Neural cell (in vitro differentiated cells): Measurements from ENCODE around the gene MARS2. TPM values are rescaled to one million over a fixed set of nuclear protein-coding genes. Genes with fewer than 3 reads are reported as not detected.

Experiments used
- H2AFZ ChIP-seq: fragments of 200-600, 300-800 bp; sonication (generic), shearing (Covaris generic); 2 replicates; pipeline ENCODE4 v1.6.0; 2014; ENCODE audit warnings: low read depth, mild to moderate bottlenecking, antibody characterized with exemption, low read length, moderate library complexity
- H3F3A ChIP-seq: fragments of 200-600 bp; shearing (Covaris generic); 2 replicates; pipeline ENCODE4 v1.6.1; 2016; ENCODE audit warnings: mild to moderate bottlenecking, moderate library complexity, mixed read lengths, antibody characterized with exemption, low read length; ENCODE audit not compliant: insufficient read depth, poor library complexity, severe bottlenecking
- H3K27ac ChIP-seq: fragments of 200-600, 300-800 bp; sonication (generic), shearing (Covaris generic); 2 replicates; pipeline ENCODE4 v1.5.1; 2014; ENCODE audit warnings: mild to moderate bottlenecking, low read length, moderate library complexity
- H3K27me3 ChIP-seq: fragments of 300-800, 200-600 bp; sonication (generic), shearing (Covaris generic); 2 replicates; pipeline ENCODE4 v1.6.0; 2014; ENCODE audit warnings: mild to moderate bottlenecking, low read depth, low read length, moderate library complexity; ENCODE audit not compliant: insufficient read depth
- H3K36me3 ChIP-seq: fragments of 300-800, 200-600 bp; sonication (generic), shearing (Covaris generic); 2 replicates; pipeline ENCODE4 v1.5.1; 2014; ENCODE audit warnings: mild to moderate bottlenecking, antibody characterized with exemption, low read length, moderate library complexity; ENCODE audit not compliant: insufficient read depth
- H3K4me2 ChIP-seq: fragments of 300-800, 200-600 bp; sonication (generic), shearing (Covaris generic); 2 replicates; pipeline ENCODE4 v1.6.0; 2014; ENCODE audit warnings: mild to moderate bottlenecking, low read length
- H3K4me3 ChIP-seq: fragments of 300-800, 200-600 bp; sonication (generic), shearing (Covaris generic); 2 replicates; pipeline ENCODE4 v1.5.1; 2014; ENCODE audit warnings: mild to moderate bottlenecking, low read length, moderate library complexity
- H3K79me2 ChIP-seq: fragments of 200-600 bp; shearing (Covaris generic); replicated peaks from 2 replicates; pipeline ENCODE4 v1.6.0; 2014; ENCODE audit warnings: mild to moderate bottlenecking, low read length, moderate library complexity; ENCODE audit not compliant: insufficient read depth
- H3K9ac ChIP-seq: fragments of 300-800, 200-600 bp; sonication (generic), shearing (Covaris generic); 2 replicates; pipeline ENCODE4 v1.6.1; 2016; ENCODE audit warnings: mild to moderate bottlenecking, low read length, mixed read lengths
- H3K9me2 ChIP-seq: fragments of 200-600 bp; shearing (Covaris generic); 2 replicates; pipeline ENCODE4 v1.6.1; 2016; ENCODE audit warnings: mild to moderate bottlenecking, low read length, mixed read lengths; ENCODE audit not compliant: insufficient read depth
- H3K9me3 ChIP-seq: fragments of 200-600, 300-800 bp; sonication (generic), shearing (Covaris generic); 2 replicates; pipeline ENCODE4 v1.6.1; 2016; ENCODE audit warnings: mild to moderate bottlenecking, mixed run types, low read length, moderate library complexity, mixed read lengths
- H4K20me1 ChIP-seq: fragments of 200-600 bp; shearing (Covaris generic); 2 replicates; pipeline ENCODE4 v1.6.1; 2016; ENCODE audit warnings: mild to moderate bottlenecking, mixed run types; ENCODE audit not compliant: insufficient read depth
- CTCF ChIP-seq: fragments of 450-650 bp; IDR thresholded peaks from 2 replicates; pipeline ENCODE4 v1.5.1; 2014; ENCODE audit warnings: antibody characterized with exemption, mild to moderate bottlenecking, moderate library complexity; ENCODE audit not compliant: poor library complexity, severe bottlenecking
- EP300 ChIP-seq: fragments of 450-650 bp; conservative IDR thresholded peaks from 2 replicates; pipeline ENCODE4 v1.6.1; 2014; ENCODE audit warnings: antibody characterized with exemption, mild to moderate bottlenecking, moderate library complexity; ENCODE audit not compliant: poor library complexity, severe bottlenecking
- EZH2 ChIP-seq: fragments of 200-600, 300-800 bp; shearing (Covaris generic), sonication (generic); IDR thresholded peaks from 2 replicates; pipeline ENCODE4 v1.6.1; 2014; ENCODE audit warnings: antibody characterized with exemption, low read length, borderline replicate concordance, mild to moderate bottlenecking; ENCODE audit not compliant: insufficient read depth, poor library complexity, severe bottlenecking
- MXI1 ChIP-seq: fragments of 450-650 bp; conservative IDR thresholded peaks from 2 replicates; pipeline ENCODE4 v1.6.1; 2014; ENCODE audit warnings: antibody characterized with exemption, mild to moderate bottlenecking; ENCODE audit not compliant: poor library complexity, severe bottlenecking
- POLR2AphosphoS5 ChIP-seq: IDR thresholded peaks from 2 replicates; pipeline ENCODE4 v1.6.1; 2012
- RAD21 ChIP-seq: fragments of 450-650 bp; conservative IDR thresholded peaks from 2 replicates; pipeline ENCODE4 v1.6.1; 2014; ENCODE audit warnings: antibody characterized with exemption, mild to moderate bottlenecking, moderate library complexity
- REST ChIP-seq: IDR thresholded peaks from 2 replicates; pipeline ENCODE4 v1.6.1; 2012; ENCODE audit warnings: borderline replicate concordance
- SMC3 ChIP-seq: fragments of 450-650 bp; conservative IDR thresholded peaks from 2 replicates; pipeline ENCODE4 v1.6.1; 2014; ENCODE audit warnings: antibody characterized with exemption, mild to moderate bottlenecking, moderate library complexity; ENCODE audit not compliant: poor library complexity
- TAF1 ChIP-seq: IDR thresholded peaks from 2 replicates; pipeline ENCODE4 v1.6.1; 2012; ENCODE audit warnings: low read depth
- polyA plus RNA-seq: library from polyadenylated mRNA; depleted of rRNA; stranded (reverse); fragments of >200 nt; gene quantifications from 2 replicates; pipeline ENCODE4 v1.2.3, GENCODE V29; 2014

Gene MARS2
- polyA plus RNA-seq, 1 donor from 2014 or later = 3.8 TPM

GRCh38 chr2:197673606-197674005 lies 31.6 kb upstream of the MARS2 start:
- Histone ChIP-seq H3K27me3 (no peaks in the 10 kb centered on the region), H3K9me2 (no peaks in the 10 kb centered on the region), H4K20me1 (no peaks in the 10 kb centered on the region), H3K79me2 (peaks cover 4% of the 10 kb centered on the region), H3K9ac (no peak overlapping the region), H3K4me3 (no peak overlapping the region), H3K27ac (no peak overlapping the region), H3K36me3 (no peaks in the 10 kb centered on the region), H3K4me2 (no peak overlapping the region), H2AFZ (no peak overlapping the region), H3K9me3 (no peaks in the 10 kb centered on the region), H3F3A (no peaks in the 10 kb centered on the region)
- TF ChIP-seq EP300 = no peak
- TF ChIP-seq TAF1 = no peak
- TF ChIP-seq SMC3 = no peak
- no peak for TF ChIP-seq RAD21
- no peak for TF ChIP-seq CTCF
- TF ChIP-seq MXI1 = no peak
- no peak for TF ChIP-seq EZH2
- no peak for TF ChIP-seq POLR2AphosphoS5
- no peak for TF ChIP-seq REST

GRCh38 chr2:197674060-197674459 lies 31.1 kb upstream of the MARS2 start:
- Histone ChIP-seq H3K4me3 (no peak overlapping the region), H3K9me2 (no peaks in the 10 kb centered on the region), H3K27me3 (no peaks in the 10 kb centered on the region), H2AFZ (no peak overlapping the region), H3F3A (no peaks in the 10 kb centered on the region), H3K27ac (no peak overlapping the region), H3K4me2 (no peak overlapping the region), H3K9me3 (no peaks in the 10 kb centered on the region), H3K9ac (no peak overlapping the region), H3K36me3 (no peaks in the 10 kb centered on the region), H4K20me1 (no peaks in the 10 kb centered on the region), H3K79me2 (peaks cover 4% of the 10 kb centered on the region)
- TF ChIP-seq REST = no peak
- no peak for TF ChIP-seq EP300
- TF ChIP-seq EZH2 = no peak
- TF ChIP-seq CTCF = no peak
- TF ChIP-seq POLR2AphosphoS5 = no peak
